GM21825 (cell line): Measurements from ENCODE around the gene LTO1.

Source experiments
- ATAC-seq: cut with Tn5 transposase; IDR thresholded peaks from one replicate; pipeline ENCODE4 v1.9.1; 2021; ENCODE audit warnings: mild to moderate bottlenecking, moderate library complexity; ENCODE audit not compliant: unreplicated experiment

LTO1 gene

GRCh38 chr11:69647390-69647748 is 27.8 kb downstream of the LTO1 start:
- no peak for ATAC-seq

GRCh38 chr11:69646493-69647389 is 28.4 kb downstream of the LTO1 start:
- ATAC-seq: no peak

DNA sequence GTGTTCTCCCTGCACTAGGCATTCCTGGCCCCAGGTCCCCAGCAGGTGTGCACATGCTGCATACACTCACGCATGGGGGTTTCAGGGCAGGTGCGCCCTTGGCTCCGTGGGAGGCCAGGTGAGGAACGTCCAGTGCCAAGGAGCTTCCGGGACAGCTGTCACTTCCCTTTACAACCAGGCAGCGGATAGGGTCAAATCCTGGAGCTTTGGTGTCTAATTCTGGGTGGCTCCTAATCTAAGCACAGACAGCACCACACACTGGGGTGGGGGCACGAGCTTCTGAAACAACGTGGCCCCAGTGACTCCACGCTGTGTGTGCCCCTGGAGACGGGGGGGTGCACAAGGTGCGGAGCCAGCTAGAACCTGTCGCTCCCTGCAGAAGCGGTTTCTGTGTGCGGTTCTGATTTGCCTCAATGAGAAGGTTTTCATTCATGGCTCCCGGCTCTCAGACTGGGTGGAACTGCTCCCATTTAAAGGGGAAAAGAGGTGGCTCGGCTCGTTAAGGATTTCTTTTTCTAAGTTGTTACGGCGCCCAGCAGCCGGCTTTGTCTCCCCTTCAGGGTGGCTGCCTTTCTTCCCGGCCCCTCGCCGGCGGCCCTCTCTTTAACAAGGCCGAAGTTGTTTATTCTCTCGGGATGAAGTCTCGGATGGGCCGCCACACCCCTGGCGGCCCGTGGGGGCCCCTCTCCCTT is 29.2 kb downstream of the LTO1 start:
- ATAC-seq: no peak

DNA sequence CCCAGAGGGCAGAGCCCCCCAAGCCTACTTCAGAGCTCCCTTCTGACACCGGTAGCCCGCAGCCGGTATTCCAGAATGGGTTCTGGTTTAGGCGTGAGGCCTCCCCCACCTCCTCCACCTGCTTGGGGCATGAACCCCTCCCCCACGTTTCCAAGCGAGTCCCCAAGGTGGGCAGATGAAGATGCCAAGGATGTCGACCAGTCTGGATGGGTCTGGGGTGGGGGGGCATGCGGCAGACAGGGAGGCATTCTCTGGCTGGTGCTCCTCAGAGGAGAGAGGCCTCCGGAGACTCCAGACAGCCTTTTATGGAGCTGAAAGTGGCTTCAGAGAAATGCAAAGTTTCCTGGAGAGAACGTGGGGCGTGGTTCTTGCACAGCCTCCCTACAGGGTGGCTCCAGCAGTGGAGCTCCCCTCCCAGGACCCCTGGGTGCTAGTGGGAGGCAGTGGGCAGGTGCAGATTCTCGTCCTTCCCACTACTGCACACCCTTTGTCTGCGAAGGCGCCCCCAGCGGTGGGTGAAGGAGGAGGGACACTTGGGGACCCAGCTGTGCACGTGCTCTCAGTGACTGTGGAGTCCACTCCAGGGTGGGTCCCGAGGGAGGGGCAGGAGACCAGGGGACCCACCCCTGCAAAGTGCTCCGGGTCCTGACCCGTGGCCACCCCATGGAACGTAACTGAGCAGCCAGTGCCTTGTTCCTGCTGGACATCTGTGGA is 30.0 kb downstream of the LTO1 start:
- no peak for ATAC-seq

- no peak for ATAC-seq
Observed at GRCh38 chr11:69644071-69644961, 30.8 kb downstream of the LTO1 start.

- ATAC-seq: no peak
Observed at GRCh38 chr11:69643646-69644045, 31.5 kb downstream of the LTO1 start.

GRCh38 chr11:69642913-69643632 is 32.1 kb downstream of the LTO1 start:
- ATAC-seq: peak; percentile 53

DNA sequence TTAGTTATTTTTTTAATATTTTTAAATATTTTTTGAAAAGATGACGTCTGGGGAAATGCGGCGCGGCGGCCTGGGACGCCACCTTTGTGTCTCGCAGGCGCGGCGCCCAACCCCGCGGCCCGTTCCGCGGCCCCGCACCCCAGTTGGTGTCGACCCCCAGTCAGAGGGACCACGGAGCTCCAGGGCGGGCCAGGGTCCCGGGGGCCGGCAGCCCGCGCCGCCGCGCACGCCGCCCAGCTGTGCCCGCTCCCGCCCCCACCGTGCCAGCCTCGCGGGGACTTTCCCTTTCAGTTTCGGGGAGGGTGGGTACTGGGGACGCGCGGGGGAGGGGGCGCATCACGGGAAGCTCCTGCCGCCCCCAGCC is 32.6 kb downstream of the LTO1 start:
- no peak for ATAC-seq

DNA sequence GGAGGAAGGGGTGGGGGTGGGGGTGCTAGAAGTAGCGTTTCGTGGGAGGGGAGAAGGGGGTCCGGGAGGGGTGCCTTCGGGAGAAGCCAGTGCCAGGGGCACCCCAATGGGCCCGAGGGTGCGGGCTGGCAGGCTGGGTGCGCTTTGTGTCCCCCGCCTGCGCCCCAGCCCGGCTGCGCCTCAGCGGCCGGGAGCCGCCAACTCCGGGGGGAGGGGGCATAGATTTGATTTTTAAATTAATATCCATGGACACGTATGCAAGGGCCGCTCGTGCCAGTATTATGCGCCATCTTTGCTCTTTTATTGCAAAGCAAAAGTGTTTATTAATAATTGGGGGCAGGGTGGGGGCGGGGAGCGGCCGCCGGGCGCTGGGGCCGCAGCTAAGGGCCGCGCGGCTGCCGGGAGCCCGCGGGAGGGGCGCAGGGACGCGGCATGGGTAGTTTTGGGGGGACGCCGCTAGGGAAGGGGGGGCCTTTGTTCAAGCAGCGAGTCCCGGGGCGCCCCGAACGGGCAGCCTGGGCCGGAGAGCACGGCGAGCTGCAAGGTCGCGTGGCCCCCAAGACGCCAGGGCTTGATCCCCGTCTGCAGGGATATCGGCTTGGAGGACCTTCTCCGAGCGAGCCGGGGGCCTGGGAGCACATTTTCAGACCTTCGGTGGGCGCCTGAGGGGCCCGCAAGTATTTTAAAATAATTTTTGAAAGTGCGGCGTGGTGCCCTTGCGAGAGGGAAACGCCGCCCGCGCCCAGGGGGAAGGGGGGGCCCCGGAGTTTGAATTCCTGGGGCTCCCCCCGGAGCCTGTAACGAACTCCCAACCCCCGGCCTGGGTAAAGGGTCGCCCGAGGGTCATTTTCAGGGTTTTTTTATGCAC is 33.2 kb downstream of the LTO1 start:
- no peak for ATAC-seq

DNA sequence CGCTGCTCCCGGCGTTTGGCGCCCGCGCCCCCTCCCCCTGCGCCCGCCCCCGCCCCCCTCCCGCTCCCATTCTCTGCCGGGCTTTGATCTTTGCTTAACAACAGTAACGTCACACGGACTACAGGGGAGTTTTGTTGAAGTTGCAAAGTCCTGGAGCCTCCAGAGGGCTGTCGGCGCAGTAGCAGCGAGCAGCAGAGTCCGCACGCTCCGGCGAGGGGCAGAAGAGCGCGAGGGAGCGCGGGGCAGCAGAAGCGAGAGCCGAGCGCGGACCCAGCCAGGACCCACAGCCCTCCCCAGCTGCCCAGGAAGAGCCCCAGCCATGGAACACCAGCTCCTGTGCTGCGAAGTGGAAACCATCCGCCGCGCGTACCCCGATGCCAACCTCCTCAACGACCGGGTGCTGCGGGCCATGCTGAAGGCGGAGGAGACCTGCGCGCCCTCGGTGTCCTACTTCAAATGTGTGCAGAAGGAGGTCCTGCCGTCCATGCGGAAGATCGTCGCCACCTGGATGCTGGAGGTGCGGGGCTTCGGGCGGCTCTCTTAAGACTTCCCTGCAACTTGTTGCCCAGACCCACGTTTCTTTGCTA is 34.1 kb downstream of the LTO1 start, which contains the start of gene CCND1:
Gene CCND1 (plus strand): TSS at position 162 of the 587 bp plus-strand sequence. CDS start 158 bp downstream, at position 320.
- ATAC-seq: no peak

GRCh38 chr11:69640260-69640994 is 34.7 kb downstream of the LTO1 start:
- ATAC-seq: no peak

DNA sequence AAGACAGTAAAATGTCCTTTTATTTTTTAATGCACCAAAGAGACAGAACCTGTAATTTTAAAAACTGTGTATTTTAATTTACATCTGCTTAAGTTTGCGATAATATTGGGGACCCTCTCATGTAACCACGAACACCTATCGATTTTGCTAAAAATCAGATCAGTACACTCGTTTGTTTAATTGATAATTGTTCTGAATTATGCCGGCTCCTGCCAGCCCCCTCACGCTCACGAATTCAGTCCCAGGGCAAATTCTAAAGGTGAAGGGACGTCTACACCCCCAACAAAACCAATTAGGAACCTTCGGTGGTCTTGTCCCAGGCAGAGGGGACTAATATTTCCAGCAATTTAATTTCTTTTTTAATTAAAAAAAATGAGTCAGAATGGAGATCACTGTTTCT is 35.3 kb downstream of the LTO1 start:
- ATAC-seq: no peak

DNA sequence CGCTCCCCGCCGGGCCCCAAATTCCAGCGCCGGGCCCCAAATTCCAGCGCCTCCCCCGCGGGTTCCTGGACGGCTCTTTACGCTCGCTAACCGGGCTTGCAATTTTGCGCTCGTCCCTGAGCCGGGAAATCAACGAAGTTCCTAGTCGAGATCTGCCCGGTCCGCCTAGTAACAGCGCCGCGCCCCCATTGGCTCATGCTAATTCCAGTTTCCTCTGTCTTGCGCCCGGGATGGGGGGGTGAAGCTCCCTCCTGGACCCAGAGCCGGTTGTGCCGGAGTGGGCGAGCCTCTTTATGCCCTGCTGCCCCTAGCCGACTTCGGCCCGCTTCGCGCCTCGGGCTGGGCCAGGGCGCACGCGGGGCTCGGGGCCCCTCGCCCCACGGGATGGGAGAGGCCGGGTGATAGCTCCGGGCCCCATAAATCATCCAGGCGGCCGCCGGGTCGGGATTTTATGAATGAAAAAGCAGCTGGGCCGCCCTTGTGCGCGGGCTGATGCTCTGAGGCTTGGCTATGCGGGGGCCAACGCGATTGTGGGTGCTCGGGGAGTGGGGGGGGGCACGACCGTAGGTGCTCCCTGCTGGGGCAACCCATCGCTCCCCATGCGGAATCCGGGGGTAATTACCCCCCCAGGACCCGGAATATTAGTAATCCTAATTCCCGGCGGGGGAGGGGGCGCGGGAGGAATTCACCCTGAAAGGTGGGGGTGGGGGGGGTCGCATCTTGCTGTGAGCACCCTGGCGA is 36.0 kb downstream of the LTO1 start:
- ATAC-seq: no peak

- ATAC-seq: no peak
Observed at GRCh38 chr11:69637941-69638871, 36.9 kb downstream of the LTO1 start.

DNA sequence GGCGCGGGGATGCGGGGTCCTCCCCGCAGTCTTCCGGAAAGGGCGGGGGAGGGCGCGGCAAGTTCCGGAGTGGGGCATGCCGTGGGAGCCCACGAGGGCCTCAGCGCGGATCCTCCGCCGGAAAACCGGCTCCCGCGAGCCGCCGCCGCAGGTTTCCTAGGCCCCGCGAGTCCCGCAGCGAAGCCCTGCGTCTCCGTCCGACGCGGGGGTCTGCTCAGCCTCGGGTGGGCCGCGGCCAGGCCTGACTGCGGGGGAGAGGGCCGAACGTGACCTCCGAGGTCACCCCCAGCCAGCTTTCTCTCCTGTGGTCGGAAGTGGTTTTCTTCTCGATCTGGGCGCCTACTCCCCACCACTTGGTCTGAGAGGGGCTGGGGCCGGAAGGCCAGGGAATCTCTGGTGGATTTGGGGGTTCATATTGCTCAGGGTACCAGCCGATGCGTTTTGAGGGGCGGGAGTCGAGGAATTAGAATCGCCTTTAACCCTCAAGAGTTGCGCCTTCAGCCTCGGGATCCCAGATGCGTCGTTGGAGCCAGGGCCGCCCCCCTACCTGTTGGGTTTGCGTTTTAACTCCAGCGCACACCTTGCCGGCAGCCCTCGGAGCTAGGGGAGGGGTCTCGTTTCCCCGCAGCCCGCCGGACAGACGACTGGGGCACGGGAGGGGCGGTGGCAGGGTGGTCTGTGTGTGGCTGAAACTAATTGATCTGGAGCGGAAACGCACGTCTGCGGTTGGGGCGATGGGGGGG is 37.8 kb downstream of the LTO1 start:
- no peak for ATAC-seq
